Measurements from ENCODE around the gene THAP7. TPM values are rescaled to one million over a fixed set of nuclear protein-coding genes. Genes with fewer than 3 reads are reported as not detected.

The THAP7 gene
- total and polyA plus RNA-seq, 2 donors (not counting 1 experiment from before 2014, with no cell fraction given): 37.7 to 70.1 TPM

- Mint-ChIP-seq H3K27me3 (peaks cover 3% of the 10 kb centered on the region), H3K27ac (peak overlapping the region; percentile 84), H3K4me3 (peak overlapping the region; percentile 81), H3K4me1 (peaks cover 36% of the 10 kb centered on the region), H3K9me3 (ENCODE audit: insufficient read depth) (no peaks in the 10 kb centered on the region)
- Histone ChIP-seq H3K79me2 (ENCODE audit: control insufficient read depth, insufficient read depth, low read length) (peaks cover 18% of the 10 kb centered on the region), H3K9ac (ENCODE audit: low read length) (peak overlapping the region; percentile 11), H3K36me3 (replicated peaks in 1 of 2; ENCODE audit: control extremely low read depth in 1 of 2, control insufficient read depth in 1 of 2, extremely low read depth in 1 of 2, insufficient read depth in 2 of 2, low read length in 1 of 2) (no peaks in the 10 kb centered on the region), H3K4me1 (ENCODE audit: control insufficient read depth in 2 of 2, insufficient read depth in 2 of 2, low read length in 2 of 2) (peaks cover 24 to 34% of the 10 kb centered on the region in 2 donors), H3K27me3 (replicated peaks in 1 of 4; ENCODE audit: control extremely low read depth in 1 of 4, control insufficient read depth in 3 of 4, insufficient read depth in 4 of 4, low read length in 3 of 4) (peaks cover 0 to 3% (median 0%) of the 10 kb centered on the region in 4 experiments), H3K4me3 (ENCODE audit: control extremely low read depth in 1 of 5, extremely low read depth in 1 of 5, insufficient read depth in 1 of 5, low read depth in 2 of 5, low read length in 4 of 5) (peak overlapping the region in 2 of 5 experiments; percentile 5 to 23), H3K27ac (ENCODE audit: low read length in 2 of 2) (no peak overlapping the region), H3K9me3 (ENCODE audit: control extremely low read depth in 1 of 3, control insufficient read depth in 2 of 3, insufficient read depth in 1 of 3, low read length in 2 of 3) (peaks cover 0 to 22% (median 8%) of the 10 kb centered on the region in 3 donors), H4K20me1 (ENCODE audit: control insufficient read depth, insufficient read depth, low read length, poor library complexity, severe bottlenecking) (no peaks in the 10 kb centered on the region), H3K4me2 (replicated peaks; ENCODE audit: low read depth, low read length, poor library complexity, severe bottlenecking) (peak overlapping the region; percentile 59), H2AFZ (ENCODE audit: insufficient read depth, low read depth, low read length, poor library complexity, severe bottlenecking) (peak overlapping the region; percentile 29)
- peak; percentile 44 for ATAC-seq (ENCODE audit: low read depth)
- intact Hi-C loops (cut with micrococcal nuclease): no loop called here
- no peak for TF ChIP-seq EZH2 (IDR thresholded peaks at IDR 0.05; ENCODE audit: borderline replicate concordance, insufficient read depth, low read depth, low read length, poor library complexity, severe bottlenecking)
- TF ChIP-seq, protein P1, sequence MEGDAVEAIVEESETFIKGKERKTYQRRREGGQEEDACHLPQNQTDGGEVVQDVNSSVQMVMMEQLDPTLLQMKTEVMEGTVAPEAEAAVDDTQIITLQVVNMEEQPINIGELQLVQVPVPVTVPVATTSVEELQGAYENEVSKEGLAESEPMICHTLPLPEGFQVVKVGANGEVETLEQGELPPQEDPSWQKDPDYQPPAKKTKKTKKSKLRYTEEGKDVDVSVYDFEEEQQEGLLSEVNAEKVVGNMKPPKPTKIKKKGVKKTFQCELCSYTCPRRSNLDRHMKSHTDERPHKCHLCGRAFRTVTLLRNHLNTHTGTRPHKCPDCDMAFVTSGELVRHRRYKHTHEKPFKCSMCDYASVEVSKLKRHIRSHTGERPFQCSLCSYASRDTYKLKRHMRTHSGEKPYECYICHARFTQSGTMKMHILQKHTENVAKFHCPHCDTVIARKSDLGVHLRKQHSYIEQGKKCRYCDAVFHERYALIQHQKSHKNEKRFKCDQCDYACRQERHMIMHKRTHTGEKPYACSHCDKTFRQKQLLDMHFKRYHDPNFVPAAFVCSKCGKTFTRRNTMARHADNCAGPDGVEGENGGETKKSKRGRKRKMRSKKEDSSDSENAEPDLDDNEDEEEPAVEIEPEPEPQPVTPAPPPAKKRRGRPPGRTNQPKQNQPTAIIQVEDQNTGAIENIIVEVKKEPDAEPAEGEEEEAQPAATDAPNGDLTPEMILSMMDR (IDR thresholded peaks at IDR 0.05): no peak
- ChIA-PET POLR2A (no interaction called here), CTCF (interaction anchor here (0.7 kb wide), 1 partner anchor 19 kb away, joined by 3 read pairs; no protein-coding TSS in a partner anchor)
- WGBS (ENCODE audit: insufficient coverage): 17% methylated on average over 23 of the region's 39 CpGs
- peak; percentile 81 for DNase-seq
Observed at GRCh38 chr22:20979243-20979809, 22.6 kb downstream of the THAP7 start.

- Mint-ChIP-seq H3K4me3 (no peak overlapping the region), H3K27me3 (peaks cover 3% of the 10 kb centered on the region), H3K4me1 (peaks cover 31% of the 10 kb centered on the region), H3K9me3 (ENCODE audit: insufficient read depth) (no peaks in the 10 kb centered on the region), H3K27ac (no peak overlapping the region)
- Histone ChIP-seq H4K20me1 (ENCODE audit: control insufficient read depth, insufficient read depth, low read length, poor library complexity, severe bottlenecking) (no peaks in the 10 kb centered on the region), H3K4me2 (replicated peaks; ENCODE audit: low read depth, low read length, poor library complexity, severe bottlenecking) (no peak overlapping the region), H3K9me3 (ENCODE audit: control extremely low read depth in 1 of 3, control insufficient read depth in 2 of 3, insufficient read depth in 1 of 3, low read length in 2 of 3) (peaks cover 0 to 22% (median 8%) of the 10 kb centered on the region in 3 donors), H3K9ac (ENCODE audit: low read length) (no peak overlapping the region), H3K4me1 (ENCODE audit: control insufficient read depth in 2 of 2, insufficient read depth in 2 of 2, low read length in 2 of 2) (peaks cover 24 to 36% of the 10 kb centered on the region in 2 donors), H3K79me2 (ENCODE audit: control insufficient read depth, insufficient read depth, low read length) (peaks cover 18% of the 10 kb centered on the region), H3K36me3 (replicated peaks in 1 of 2; ENCODE audit: control extremely low read depth in 1 of 2, control insufficient read depth in 1 of 2, extremely low read depth in 1 of 2, insufficient read depth in 2 of 2, low read length in 1 of 2) (no peaks in the 10 kb centered on the region), H2AFZ (ENCODE audit: insufficient read depth, low read depth, low read length, poor library complexity, severe bottlenecking) (no peak overlapping the region), H3K4me3 (ENCODE audit: control extremely low read depth in 1 of 5, extremely low read depth in 1 of 5, insufficient read depth in 1 of 5, low read depth in 2 of 5, low read length in 4 of 5) (no peak overlapping the region), H3K27ac (ENCODE audit: low read length in 2 of 2) (no peak overlapping the region), H3K27me3 (replicated peaks in 1 of 4; ENCODE audit: control extremely low read depth in 1 of 4, control insufficient read depth in 3 of 4, insufficient read depth in 4 of 4, low read length in 3 of 4) (peaks cover 0 to 3% (median 0%) of the 10 kb centered on the region in 4 experiments)
- POLR2A ChIA-PET: interaction anchor here (0.7 kb wide), 1 partner anchor 16 kb away, joined by 5 read pairs; no protein-coding TSS in a partner anchor
- ATAC-seq (ENCODE audit: low read depth) (no peak), DNase-seq (no peak)
- CTCF ChIA-PET: no interaction called here
- intact Hi-C loops (cut with micrococcal nuclease): no loop called here
- whole genome bisulfite sequencing (ENCODE audit: insufficient coverage): 57% methylated on average over 1 of the region's 2 CpGs
- TF ChIP-seq, protein P1 (IDR thresholded peaks at IDR 0.05): no peak
- TF ChIP-seq EZH2 (IDR thresholded peaks at IDR 0.05; ENCODE audit: borderline replicate concordance, insufficient read depth, low read depth, low read length, poor library complexity, severe bottlenecking): no peak
Observed at GRCh38 chr22:20978419-20978818, 23.5 kb downstream of the THAP7 start.
